HL-60 (cell line): Measurements from ENCODE around the gene HRH3.

ENCODE experiments used
- DNase-seq, 2 experiments: peaks; one replicate each; pipeline ENCODE4 v3.0.0-alpha.2; 2010 to 2020; ENCODE audit warnings: low read depth in 1 of 2, low spot score in 1 of 2
- H3K27ac ChIP-seq: fragments of 250-450 bp; sonication (Bioruptor Pico); replicated peaks from 2 replicates; pipeline ENCODE4 v1.5.1; 2020; ENCODE audit warnings: mild to moderate bottlenecking, moderate library complexity
- H3K27me3 ChIP-seq: fragments of 250-450 bp; sonication (Bioruptor Pico); 2 replicates; pipeline ENCODE4 v1.5.1; 2021; ENCODE audit warnings: mild to moderate bottlenecking, moderate library complexity; ENCODE audit not compliant: insufficient read depth, poor library complexity, severe bottlenecking
- H3K4me3 ChIP-seq: replicated peaks from 2 replicates; pipeline ENCODE4 v1.5.1; 2011; ENCODE audit warnings: mild to moderate bottlenecking, control low read depth, low read length; ENCODE audit not compliant: insufficient read depth
- GABPA ChIP-seq: IDR thresholded peaks from 2 replicates; pipeline ENCODE4 v1.6.1; 2012; ENCODE audit warnings: low read depth
- POLR2AphosphoS5 ChIP-seq: IDR thresholded peaks from 2 replicates; pipeline ENCODE4 v1.6.1; 2012; ENCODE audit warnings: low read depth
- SPI1 ChIP-seq: IDR thresholded peaks from 2 replicates; pipeline ENCODE4 v1.6.1; 2012; ENCODE audit warnings: low read depth, mild to moderate bottlenecking, borderline replicate concordance
- TF ChIP-seq, protein P1 (sequence below): IDR thresholded peaks from one replicate; pipeline ENCODE4 v1.5.1; 2011; ENCODE audit warnings: low read length, control low read depth, inconsistent platforms; ENCODE audit not compliant: insufficient read depth
- TF ChIP-seq, protein P2 (sequence below): IDR thresholded peaks from 2 replicates; pipeline ENCODE4 v1.6.1; 2012; ENCODE audit warnings: low read depth; ENCODE audit not compliant: insufficient replicate concordance

Gene HRH3

DNA sequence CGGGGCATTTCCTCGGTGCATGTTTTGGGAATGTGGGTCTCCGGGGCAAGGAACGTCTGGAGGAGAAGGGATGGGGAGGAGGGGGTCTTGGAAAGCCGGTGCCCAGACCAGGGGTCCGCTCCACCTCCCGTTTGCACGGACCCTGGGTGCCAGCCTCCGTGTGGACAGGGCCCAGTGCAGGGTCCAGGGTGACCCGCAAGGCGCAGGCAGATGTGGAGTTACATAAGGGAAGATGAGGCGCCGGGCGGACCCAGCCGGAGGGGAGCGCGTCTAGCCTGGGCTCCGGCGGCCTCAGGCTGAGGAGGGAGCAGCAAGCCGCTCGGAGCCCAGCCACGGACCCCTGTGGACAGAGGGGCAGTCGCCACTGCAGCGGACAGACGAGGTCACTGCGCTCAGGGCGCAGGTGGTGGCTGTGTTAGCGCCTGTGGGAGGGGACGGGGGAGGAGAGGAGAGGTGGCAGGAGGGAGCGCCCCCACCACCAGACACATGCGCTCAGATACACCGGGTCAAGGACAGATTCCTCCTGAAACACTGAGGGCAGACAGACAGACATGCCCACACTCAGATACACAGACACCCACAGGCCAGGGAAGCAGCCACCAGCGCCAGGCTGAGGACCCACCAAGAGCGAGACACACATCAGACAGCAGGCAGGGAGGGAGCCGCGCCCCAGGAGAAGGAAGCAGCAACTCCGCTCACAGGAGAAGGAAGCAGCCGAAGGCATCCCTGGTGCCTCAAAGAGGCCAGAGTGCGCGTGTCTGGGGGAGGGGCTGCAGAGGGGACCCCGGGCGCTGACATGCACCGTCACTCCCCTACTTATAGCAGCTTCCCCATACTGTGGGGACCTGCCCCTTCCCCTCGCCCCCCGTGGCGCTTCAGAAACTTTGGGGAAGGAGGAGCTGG, 839 bp upstream of the HRH3 start:
- DNase-seq = no peak
- no peak overlapping the region for H3K4me3 ChIP-seq
- peaks cover 57% of the 10 kb centered on the region for H3K27me3 ChIP-seq
- H3K27ac ChIP-seq = no peak overlapping the region
- TF ChIP-seq, protein P1, sequence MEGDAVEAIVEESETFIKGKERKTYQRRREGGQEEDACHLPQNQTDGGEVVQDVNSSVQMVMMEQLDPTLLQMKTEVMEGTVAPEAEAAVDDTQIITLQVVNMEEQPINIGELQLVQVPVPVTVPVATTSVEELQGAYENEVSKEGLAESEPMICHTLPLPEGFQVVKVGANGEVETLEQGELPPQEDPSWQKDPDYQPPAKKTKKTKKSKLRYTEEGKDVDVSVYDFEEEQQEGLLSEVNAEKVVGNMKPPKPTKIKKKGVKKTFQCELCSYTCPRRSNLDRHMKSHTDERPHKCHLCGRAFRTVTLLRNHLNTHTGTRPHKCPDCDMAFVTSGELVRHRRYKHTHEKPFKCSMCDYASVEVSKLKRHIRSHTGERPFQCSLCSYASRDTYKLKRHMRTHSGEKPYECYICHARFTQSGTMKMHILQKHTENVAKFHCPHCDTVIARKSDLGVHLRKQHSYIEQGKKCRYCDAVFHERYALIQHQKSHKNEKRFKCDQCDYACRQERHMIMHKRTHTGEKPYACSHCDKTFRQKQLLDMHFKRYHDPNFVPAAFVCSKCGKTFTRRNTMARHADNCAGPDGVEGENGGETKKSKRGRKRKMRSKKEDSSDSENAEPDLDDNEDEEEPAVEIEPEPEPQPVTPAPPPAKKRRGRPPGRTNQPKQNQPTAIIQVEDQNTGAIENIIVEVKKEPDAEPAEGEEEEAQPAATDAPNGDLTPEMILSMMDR = no peak
- no peak for TF ChIP-seq POLR2AphosphoS5
- TF ChIP-seq, protein P2, sequence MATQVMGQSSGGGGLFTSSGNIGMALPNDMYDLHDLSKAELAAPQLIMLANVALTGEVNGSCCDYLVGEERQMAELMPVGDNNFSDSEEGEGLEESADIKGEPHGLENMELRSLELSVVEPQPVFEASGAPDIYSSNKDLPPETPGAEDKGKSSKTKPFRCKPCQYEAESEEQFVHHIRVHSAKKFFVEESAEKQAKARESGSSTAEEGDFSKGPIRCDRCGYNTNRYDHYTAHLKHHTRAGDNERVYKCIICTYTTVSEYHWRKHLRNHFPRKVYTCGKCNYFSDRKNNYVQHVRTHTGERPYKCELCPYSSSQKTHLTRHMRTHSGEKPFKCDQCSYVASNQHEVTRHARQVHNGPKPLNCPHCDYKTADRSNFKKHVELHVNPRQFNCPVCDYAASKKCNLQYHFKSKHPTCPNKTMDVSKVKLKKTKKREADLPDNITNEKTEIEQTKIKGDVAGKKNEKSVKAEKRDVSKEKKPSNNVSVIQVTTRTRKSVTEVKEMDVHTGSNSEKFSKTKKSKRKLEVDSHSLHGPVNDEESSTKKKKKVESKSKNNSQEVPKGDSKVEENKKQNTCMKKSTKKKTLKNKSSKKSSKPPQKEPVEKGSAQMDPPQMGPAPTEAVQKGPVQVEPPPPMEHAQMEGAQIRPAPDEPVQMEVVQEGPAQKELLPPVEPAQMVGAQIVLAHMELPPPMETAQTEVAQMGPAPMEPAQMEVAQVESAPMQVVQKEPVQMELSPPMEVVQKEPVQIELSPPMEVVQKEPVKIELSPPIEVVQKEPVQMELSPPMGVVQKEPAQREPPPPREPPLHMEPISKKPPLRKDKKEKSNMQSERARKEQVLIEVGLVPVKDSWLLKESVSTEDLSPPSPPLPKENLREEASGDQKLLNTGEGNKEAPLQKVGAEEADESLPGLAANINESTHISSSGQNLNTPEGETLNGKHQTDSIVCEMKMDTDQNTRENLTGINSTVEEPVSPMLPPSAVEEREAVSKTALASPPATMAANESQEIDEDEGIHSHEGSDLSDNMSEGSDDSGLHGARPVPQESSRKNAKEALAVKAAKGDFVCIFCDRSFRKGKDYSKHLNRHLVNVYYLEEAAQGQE = no peak
- TF ChIP-seq GABPA = no peak
- TF ChIP-seq SPI1 = no peak

DNA sequence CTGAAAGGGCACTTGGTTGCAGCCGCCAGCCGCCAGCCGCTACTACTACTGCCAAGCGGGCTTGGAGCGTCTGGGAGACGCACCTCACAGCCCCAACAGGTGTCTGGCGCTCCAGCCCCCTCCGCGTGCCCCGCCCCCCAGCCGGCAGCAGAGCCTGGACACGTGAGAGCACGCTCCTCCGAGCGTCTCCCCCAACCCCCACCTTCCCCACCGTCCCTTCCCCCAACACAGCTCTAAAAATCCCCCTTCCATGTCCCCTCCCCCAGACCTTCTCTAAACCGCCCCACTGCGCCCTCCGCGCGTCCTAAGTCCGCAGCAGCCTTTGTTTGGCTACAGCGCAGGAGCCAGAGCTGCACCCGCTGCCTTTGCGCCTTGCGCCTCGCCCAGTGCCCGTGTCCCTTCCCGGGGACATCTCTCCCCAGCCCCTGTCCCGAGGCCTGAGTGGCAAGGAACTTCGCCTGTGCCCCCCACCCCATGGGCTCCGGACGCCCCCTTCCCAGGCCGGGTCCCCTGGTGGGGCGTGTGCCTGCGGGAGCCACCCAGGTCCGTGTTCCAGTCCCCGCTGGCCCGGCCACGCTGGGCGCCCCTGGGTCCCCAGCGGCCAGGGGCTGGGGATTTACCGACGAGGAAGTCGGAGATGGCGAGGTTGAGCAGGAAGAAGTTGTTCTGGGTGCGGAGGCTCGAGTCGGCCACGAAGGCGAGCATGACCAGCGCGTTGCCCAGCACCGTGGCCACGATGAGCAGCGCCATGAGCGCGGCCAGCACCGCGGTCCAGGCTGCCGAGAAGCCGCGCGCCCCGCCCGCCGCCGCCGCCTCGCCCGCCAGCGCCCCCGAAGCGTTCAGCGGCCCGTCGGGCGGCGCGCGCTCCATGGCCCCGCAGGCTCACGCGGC, 732 bp downstream of the HRH3 start:
- Histone ChIP-seq H3K27me3 (peaks cover 67% of the 10 kb centered on the region), H3K4me3 (no peak overlapping the region), H3K27ac (no peak overlapping the region)
- DNase-seq = no peak
- TF ChIP-seq POLR2AphosphoS5 (no peak), SPI1 (no peak), GABPA (no peak)
- TF ChIP-seq, protein P1 = no peak
- TF ChIP-seq, protein P2 = no peak

DNA sequence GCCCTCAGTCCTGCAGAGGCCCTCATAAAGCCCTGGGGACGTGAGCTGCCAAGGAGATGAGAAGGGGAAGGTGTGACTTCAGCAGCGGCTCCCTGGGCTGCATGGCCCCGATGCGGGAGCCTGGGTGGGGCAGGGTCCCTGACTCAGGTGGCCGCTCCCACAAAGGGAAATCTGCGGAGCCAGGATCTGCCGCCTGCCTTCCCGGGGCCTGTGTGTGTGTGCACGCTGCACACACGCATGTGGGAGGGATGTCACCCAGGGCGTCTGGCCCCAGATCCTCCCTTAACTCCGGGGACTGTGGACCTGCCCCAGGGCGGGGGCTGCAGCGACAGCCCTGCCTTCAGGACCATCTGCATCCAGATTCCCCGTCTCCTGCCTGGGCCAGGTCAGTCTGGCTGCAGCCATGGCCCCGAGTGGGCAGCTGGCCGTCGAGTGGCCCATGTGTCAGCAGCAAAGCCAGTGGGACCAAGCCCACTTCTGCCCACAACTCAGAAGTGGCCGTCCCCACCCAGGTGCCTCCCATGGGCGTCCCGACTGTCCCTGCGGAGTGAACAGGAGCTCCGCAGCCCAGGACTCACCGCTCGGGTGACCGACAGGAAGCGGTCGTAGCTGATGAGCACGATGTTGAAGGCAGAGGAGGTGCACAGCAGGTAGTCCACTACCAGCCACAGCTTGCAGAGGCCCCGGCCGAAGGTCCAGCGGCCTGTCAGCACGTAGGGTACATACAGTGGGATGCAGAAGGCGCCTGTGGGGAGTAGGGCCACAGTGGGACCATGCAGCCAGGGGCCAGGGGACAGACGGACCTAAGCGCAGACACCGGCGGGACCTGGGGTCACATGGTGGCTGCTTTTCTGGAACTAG, 1.9 kb downstream of the HRH3 start:
- DNase-seq = no peak
- Histone ChIP-seq H3K4me3 (no peak overlapping the region), H3K27me3 (peaks cover 65% of the 10 kb centered on the region), H3K27ac (no peak overlapping the region)
- TF ChIP-seq GABPA (no peak), POLR2AphosphoS5 (no peak), SPI1 (no peak)
- TF ChIP-seq, protein P2 = no peak
- TF ChIP-seq, protein P1 = no peak
